GM23338 (cell line): ENCODE measurements around the gene GJC1. TPM values are rescaled to one million over a fixed set of nuclear protein-coding genes. Genes with fewer than 3 reads are reported as not detected.

ENCODE experiments used
- ATAC-seq: fragments of 200-7000 bp; cut with Tn5 transposase; 3 replicates; pipeline ENCODE4 v1.9.1; 2020
- DNase-seq: peaks from one replicate; pipeline ENCODE4 v3.0.0-alpha.2; 2015; ENCODE audit warnings: low spot score
- H2AFZ ChIP-seq: fragments of 200-600 bp; sonication (generic); 2 replicates; pipeline ENCODE4 v1.8.0; 2016; ENCODE audit warnings: antibody characterized with exemption, mild to moderate bottlenecking, moderate library complexity
- H3F3A ChIP-seq: fragments of 200-600 bp; sonication (generic); replicated peaks from 2 replicates; pipeline ENCODE4 v1.8.0; 2017; ENCODE audit warnings: antibody characterized with exemption, mixed run types, low read depth
- H3K27ac ChIP-seq: fragments of 200-600 bp; sonication (generic); 2 replicates; pipeline ENCODE4 v1.6.1; 2016; ENCODE audit warnings: low read depth
- H3K27me3 ChIP-seq: fragments of 200-600 bp; sonication (generic); 2 replicates; pipeline ENCODE4 v1.8.0; 2016; ENCODE audit warnings: mild to moderate bottlenecking, mixed run types, moderate library complexity; ENCODE audit not compliant: insufficient read depth
- H3K36me3 ChIP-seq: fragments of 200-600 bp; sonication (generic); 2 replicates; pipeline ENCODE4 v1.8.0; 2016; ENCODE audit warnings: mild to moderate bottlenecking; ENCODE audit not compliant: insufficient read depth
- H3K4me1 ChIP-seq: fragments of 200-600 bp; sonication (generic); 2 replicates; pipeline ENCODE4 v1.8.0; 2016; ENCODE audit warnings: mild to moderate bottlenecking, moderate library complexity; ENCODE audit not compliant: insufficient read depth
- H3K4me2 ChIP-seq: fragments of 200-600 bp; sonication (generic); 2 replicates; pipeline ENCODE4 v1.7.1; 2017; ENCODE audit warnings: mixed run types
- H3K4me3 ChIP-seq: fragments of 200-600 bp; sonication (generic); 2 replicates; pipeline ENCODE4 v1.6.1; 2016; ENCODE audit warnings: mixed run types
- H3K79me2 ChIP-seq: fragments of 200-600 bp; sonication (generic); replicated peaks from 2 replicates; pipeline ENCODE4 v1.8.0; 2017; ENCODE audit warnings: mild to moderate bottlenecking; ENCODE audit not compliant: insufficient read depth
- H3K9me2 ChIP-seq: fragments of 200-600 bp; sonication (generic); 2 replicates; pipeline ENCODE4 v1.8.0; 2017; ENCODE audit not compliant: insufficient read depth
- H4K20me1 ChIP-seq: fragments of 200-600 bp; sonication (generic); replicated peaks from 2 replicates; pipeline ENCODE4 v1.8.0; 2017; ENCODE audit warnings: mild to moderate bottlenecking; ENCODE audit not compliant: insufficient read depth
- H3K27ac Mint-ChIP-seq: 2 replicates; pipeline ENCODE4 v1.8.0; 2020; ENCODE audit warnings: inconsistent platforms, mild to moderate bottlenecking, moderate library complexity, mixed read lengths
- H3K27me3 Mint-ChIP-seq: 3 replicates; pipeline ENCODE4 v1.8.0; 2022; ENCODE audit warnings: low read depth, mild to moderate bottlenecking, moderate library complexity, mixed read lengths, inconsistent platforms; ENCODE audit not compliant: insufficient read depth, poor library complexity
- H3K36me3 Mint-ChIP-seq: 3 replicates; pipeline ENCODE4 v1.8.0; 2021; ENCODE audit warnings: low read depth, mild to moderate bottlenecking, inconsistent platforms, moderate library complexity, mixed read lengths
- H3K4me1 Mint-ChIP-seq: 3 replicates; pipeline ENCODE4 v1.8.0; 2020; ENCODE audit warnings: mild to moderate bottlenecking, inconsistent platforms, mixed read lengths
- H3K4me3 Mint-ChIP-seq: 3 replicates; pipeline ENCODE4 v1.8.0; 2021; ENCODE audit warnings: moderate library complexity, mild to moderate bottlenecking, inconsistent platforms, mixed read lengths
- H3K9me3 Mint-ChIP-seq: 3 replicates; pipeline ENCODE4 v1.8.0; 2020; ENCODE audit warnings: moderate library complexity, mild to moderate bottlenecking, inconsistent platforms, mixed read lengths
- CREB1 ChIP-seq: fragments of 250-450 bp; sonication (Bioruptor Pico); IDR thresholded peaks from 2 replicates; pipeline ENCODE4 v1.5.0; 2020; ENCODE audit warnings: low read depth, mild to moderate bottlenecking, moderate library complexity
- EZH2 ChIP-seq: fragments of 200-600 bp; sonication (generic); IDR thresholded peaks from one replicate; pipeline ENCODE4 v1.8.0; 2017; ENCODE audit warnings: antibody characterized with exemption, mild to moderate bottlenecking, low read depth; ENCODE audit not compliant: unreplicated experiment
- EZH2phosphoT487 ChIP-seq: fragments of 200-600 bp; sonication (generic); IDR thresholded peaks from one replicate; pipeline ENCODE4 v1.8.1; 2018; ENCODE audit warnings: antibody characterized with exemption; ENCODE audit not compliant: unreplicated experiment
- JUNB ChIP-seq: IDR thresholded peaks from one replicate; pipeline ENCODE4 v1.6.1; 2016; ENCODE audit warnings: antibody characterized with exemption; ENCODE audit not compliant: unreplicated experiment
- NANOG ChIP-seq: IDR thresholded peaks from 2 replicates; pipeline ENCODE4 v1.6.1; 2016; ENCODE audit warnings: antibody characterized with exemption, borderline replicate concordance
- POLR2AphosphoS5 ChIP-seq: IDR thresholded peaks from 2 replicates; pipeline ENCODE4 v1.6.1; 2016; ENCODE audit warnings: antibody characterized with exemption, low read depth
- STAT1 ChIP-seq: IDR thresholded peaks from one replicate; pipeline ENCODE4 v1.6.1; 2016; ENCODE audit warnings: antibody characterized with exemption; ENCODE audit not compliant: unreplicated experiment
- ZNF114 ChIP-seq: fragments of 250-450 bp; sonication (Bioruptor Pico); IDR thresholded peaks from 2 replicates; pipeline ENCODE4 v1.5.0; 2020; ENCODE audit warnings: mild to moderate bottlenecking, moderate library complexity
- ZNF331 ChIP-seq: fragments of 250-450 bp; sonication (Bioruptor Pico); IDR thresholded peaks from 2 replicates; pipeline ENCODE4 v1.5.0; 2020; ENCODE audit warnings: low read depth, mild to moderate bottlenecking, moderate library complexity
- polyA plus RNA-seq: library from polyadenylated mRNA; unstranded; fragments of >200 nt; fragmentation: Nextera tagmentation; extraction: Ambion mirVana; gene quantifications from 2 replicates; pipeline ENCODE4 v1.2.1, GENCODE V29; 2016
- total RNA-seq: library from RNA; depleted of rRNA; stranded (reverse); fragments of >200 nt; shearing (Covaris generic); gene quantifications from 2 replicates; pipeline ENCODE4 v1.2.3, GENCODE V29; 2014
- TF ChIP-seq, protein P1 (sequence below): fragments of 250-450 bp; sonication (Bioruptor Pico); IDR thresholded peaks from 2 replicates; pipeline ENCODE4 v1.5.0; 2020; ENCODE audit warnings: mild to moderate bottlenecking, moderate library complexity
- TF ChIP-seq, protein P2 (sequence below): IDR thresholded peaks from 2 replicates; pipeline ENCODE4 v1.6.1; 2016; ENCODE audit warnings: antibody characterized with exemption
- TF ChIP-seq, protein P3 (sequence below), 2 experiments: fragments of 200-600 bp in 1 of 2; sonication (generic) in 1 of 2; conservative IDR thresholded peaks; 2 replicates each; pipeline versions ENCODE4 v1.5.1 to v1.6.1; 2016 to 2017; ENCODE audit warnings: antibody characterized with exemption in 2 of 2, low read depth in 2 of 2, mild to moderate bottlenecking in 2 of 2, moderate library complexity in 1 of 2
- TF ChIP-seq, protein P4 (sequence below): IDR thresholded peaks from one replicate; pipeline ENCODE4 v1.6.1; 2018; ENCODE audit warnings: antibody characterized with exemption; ENCODE audit not compliant: unreplicated experiment

Gene GJC1
- total and polyA plus RNA-seq, 2 experiments from 2014 or later = 34.7 to 99.2 TPM

DNA sequence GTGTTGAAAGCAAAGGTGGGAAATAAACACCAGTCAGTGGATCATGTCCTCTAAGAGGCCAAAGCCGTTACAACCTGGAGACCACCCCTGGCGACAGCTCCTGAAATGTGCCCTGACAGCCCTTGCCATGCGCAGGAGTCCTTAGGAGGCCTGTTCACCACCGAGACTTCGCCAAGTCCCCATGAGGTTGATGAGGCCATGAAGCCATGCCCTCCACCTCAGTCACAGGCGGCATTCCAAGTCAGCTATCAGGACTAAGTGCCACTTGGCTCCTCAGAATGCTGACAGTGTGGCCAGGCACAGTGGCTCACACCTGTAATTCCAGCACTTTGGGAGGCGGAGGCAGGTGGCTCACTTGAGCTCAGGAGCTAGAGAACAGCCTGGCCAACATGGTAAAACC, 44.2 kb downstream of the GJC1 start:
- H3K4me3 ChIP-seq = no peak overlapping the region
- H3K9me2 ChIP-seq = no peaks in the 10 kb centered on the region
- no peaks in the 10 kb centered on the region for H3K27me3 ChIP-seq
- peaks cover 19% of the 10 kb centered on the region for H3K4me1 ChIP-seq
- H3F3A ChIP-seq = 0 out of 2 replicates have a peak, but pooled peaks cover 4% of the 10 kb centered on the region
- H3K36me3 ChIP-seq = no peaks in the 10 kb centered on the region
- H3K4me2 ChIP-seq = no peak overlapping the region
- H3K27me3 Mint-ChIP-seq = peaks cover 4% of the 10 kb centered on the region
- H3K36me3 Mint-ChIP-seq = no peaks in the 10 kb centered on the region
- H3K27ac ChIP-seq = no peak overlapping the region
- H3K4me1 Mint-ChIP-seq = peaks cover 25% of the 10 kb centered on the region
- no peaks in the 10 kb centered on the region for H3K9me3 Mint-ChIP-seq
- H3K4me3 Mint-ChIP-seq = no peak overlapping the region
- H4K20me1 ChIP-seq = no peaks in the 10 kb centered on the region
- no peaks in the 10 kb centered on the region for H3K79me2 ChIP-seq
- ATAC-seq (no peak), DNase-seq (no peak)
- no peak overlapping the region for H2AFZ ChIP-seq
- TF ChIP-seq POLR2AphosphoS5 (no peak), EZH2 (no peak), NANOG (no peak), EZH2phosphoT487 (no peak), ZNF114 (CRISPR knock-in tag) (no peak), JUNB (no peak), ZNF331 (CRISPR knock-in tag) (no peak), CREB1 (CRISPR knock-in tag) (no peak), STAT1 (no peak)
- TF ChIP-seq, protein P1, sequence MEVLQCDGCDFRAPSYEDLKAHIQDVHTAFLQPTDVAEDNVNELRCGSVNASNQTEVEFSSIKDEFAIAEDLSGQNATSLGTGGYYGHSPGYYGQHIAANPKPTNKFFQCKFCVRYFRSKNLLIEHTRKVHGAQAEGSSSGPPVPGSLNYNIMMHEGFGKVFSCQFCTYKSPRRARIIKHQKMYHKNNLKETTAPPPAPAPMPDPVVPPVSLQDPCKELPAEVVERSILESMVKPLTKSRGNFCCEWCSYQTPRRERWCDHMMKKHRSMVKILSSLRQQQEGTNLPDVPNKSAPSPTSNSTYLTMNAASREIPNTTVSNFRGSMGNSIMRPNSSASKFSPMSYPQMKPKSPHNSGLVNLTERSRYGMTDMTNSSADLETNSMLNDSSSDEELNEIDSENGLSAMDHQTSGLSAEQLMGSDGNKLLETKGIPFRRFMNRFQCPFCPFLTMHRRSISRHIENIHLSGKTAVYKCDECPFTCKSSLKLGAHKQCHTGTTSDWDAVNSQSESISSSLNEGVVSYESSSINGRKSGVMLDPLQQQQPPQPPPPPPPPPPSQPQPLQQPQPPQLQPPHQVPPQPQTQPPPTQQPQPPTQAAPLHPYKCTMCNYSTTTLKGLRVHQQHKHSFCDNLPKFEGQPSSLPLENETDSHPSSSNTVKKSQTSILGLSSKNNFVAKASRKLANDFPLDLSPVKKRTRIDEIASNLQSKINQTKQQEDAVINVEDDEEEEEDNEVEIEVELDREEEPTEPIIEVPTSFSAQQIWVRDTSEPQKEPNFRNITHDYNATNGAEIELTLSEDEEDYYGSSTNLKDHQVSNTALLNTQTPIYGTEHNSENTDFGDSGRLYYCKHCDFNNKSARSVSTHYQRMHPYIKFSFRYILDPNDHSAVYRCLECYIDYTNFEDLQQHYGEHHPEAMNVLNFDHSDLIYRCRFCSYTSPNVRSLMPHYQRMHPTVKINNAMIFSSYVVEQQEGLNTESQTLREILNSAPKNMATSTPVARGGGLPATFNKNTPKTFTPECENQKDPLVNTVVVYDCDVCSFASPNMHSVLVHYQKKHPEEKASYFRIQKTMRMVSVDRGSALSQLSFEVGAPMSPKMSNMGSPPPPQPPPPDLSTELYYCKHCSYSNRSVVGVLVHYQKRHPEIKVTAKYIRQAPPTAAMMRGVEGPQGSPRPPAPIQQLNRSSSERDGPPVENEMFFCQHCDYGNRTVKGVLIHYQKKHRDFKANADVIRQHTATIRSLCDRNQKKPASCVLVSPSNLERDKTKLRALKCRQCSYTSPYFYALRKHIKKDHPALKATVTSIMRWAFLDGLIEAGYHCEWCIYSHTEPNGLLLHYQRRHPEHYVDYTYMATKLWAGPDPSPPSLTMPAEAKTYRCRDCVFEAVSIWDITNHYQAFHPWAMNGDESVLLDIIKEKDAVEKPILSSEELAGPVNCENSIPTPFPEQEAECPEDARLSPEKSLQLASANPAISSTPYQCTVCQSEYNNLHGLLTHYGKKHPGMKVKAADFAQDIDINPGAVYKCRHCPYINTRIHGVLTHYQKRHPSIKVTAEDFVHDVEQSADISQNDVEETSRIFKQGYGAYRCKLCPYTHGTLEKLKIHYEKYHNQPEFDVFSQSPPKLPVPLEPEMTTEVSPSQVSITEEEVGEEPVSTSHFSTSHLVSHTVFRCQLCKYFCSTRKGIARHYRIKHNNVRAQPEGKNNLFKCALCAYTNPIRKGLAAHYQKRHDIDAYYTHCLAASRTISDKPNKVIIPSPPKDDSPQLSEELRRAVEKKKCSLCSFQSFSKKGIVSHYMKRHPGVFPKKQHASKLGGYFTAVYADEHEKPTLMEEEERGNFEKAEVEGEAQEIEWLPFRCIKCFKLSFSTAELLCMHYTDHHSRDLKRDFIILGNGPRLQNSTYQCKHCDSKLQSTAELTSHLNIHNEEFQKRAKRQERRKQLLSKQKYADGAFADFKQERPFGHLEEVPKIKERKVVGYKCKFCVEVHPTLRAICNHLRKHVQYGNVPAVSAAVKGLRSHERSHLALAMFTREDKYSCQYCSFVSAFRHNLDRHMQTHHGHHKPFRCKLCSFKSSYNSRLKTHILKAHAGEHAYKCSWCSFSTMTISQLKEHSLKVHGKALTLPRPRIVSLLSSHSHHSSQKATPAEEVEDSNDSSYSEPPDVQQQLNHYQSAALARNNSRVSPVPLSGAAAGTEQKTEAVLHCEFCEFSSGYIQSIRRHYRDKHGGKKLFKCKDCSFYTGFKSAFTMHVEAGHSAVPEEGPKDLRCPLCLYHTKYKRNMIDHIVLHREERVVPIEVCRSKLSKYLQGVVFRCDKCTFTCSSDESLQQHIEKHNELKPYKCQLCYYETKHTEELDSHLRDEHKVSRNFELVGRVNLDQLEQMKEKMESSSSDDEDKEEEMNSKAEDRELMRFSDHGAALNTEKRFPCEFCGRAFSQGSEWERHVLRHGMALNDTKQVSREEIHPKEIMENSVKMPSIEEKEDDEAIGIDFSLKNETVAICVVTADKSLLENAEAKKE (CRISPR knock-in tag) = no peak
- TF ChIP-seq, protein P2, sequence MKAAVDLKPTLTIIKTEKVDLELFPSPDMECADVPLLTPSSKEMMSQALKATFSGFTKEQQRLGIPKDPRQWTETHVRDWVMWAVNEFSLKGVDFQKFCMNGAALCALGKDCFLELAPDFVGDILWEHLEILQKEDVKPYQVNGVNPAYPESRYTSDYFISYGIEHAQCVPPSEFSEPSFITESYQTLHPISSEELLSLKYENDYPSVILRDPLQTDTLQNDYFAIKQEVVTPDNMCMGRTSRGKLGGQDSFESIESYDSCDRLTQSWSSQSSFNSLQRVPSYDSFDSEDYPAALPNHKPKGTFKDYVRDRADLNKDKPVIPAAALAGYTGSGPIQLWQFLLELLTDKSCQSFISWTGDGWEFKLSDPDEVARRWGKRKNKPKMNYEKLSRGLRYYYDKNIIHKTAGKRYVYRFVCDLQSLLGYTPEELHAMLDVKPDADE = no peak
- TF ChIP-seq, protein P3, sequence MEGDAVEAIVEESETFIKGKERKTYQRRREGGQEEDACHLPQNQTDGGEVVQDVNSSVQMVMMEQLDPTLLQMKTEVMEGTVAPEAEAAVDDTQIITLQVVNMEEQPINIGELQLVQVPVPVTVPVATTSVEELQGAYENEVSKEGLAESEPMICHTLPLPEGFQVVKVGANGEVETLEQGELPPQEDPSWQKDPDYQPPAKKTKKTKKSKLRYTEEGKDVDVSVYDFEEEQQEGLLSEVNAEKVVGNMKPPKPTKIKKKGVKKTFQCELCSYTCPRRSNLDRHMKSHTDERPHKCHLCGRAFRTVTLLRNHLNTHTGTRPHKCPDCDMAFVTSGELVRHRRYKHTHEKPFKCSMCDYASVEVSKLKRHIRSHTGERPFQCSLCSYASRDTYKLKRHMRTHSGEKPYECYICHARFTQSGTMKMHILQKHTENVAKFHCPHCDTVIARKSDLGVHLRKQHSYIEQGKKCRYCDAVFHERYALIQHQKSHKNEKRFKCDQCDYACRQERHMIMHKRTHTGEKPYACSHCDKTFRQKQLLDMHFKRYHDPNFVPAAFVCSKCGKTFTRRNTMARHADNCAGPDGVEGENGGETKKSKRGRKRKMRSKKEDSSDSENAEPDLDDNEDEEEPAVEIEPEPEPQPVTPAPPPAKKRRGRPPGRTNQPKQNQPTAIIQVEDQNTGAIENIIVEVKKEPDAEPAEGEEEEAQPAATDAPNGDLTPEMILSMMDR (conservative IDR thresholded peaks at IDR 0.05; ENCODE audit: low read depth in 2 of 2) = no peak
- TF ChIP-seq, protein P4, sequence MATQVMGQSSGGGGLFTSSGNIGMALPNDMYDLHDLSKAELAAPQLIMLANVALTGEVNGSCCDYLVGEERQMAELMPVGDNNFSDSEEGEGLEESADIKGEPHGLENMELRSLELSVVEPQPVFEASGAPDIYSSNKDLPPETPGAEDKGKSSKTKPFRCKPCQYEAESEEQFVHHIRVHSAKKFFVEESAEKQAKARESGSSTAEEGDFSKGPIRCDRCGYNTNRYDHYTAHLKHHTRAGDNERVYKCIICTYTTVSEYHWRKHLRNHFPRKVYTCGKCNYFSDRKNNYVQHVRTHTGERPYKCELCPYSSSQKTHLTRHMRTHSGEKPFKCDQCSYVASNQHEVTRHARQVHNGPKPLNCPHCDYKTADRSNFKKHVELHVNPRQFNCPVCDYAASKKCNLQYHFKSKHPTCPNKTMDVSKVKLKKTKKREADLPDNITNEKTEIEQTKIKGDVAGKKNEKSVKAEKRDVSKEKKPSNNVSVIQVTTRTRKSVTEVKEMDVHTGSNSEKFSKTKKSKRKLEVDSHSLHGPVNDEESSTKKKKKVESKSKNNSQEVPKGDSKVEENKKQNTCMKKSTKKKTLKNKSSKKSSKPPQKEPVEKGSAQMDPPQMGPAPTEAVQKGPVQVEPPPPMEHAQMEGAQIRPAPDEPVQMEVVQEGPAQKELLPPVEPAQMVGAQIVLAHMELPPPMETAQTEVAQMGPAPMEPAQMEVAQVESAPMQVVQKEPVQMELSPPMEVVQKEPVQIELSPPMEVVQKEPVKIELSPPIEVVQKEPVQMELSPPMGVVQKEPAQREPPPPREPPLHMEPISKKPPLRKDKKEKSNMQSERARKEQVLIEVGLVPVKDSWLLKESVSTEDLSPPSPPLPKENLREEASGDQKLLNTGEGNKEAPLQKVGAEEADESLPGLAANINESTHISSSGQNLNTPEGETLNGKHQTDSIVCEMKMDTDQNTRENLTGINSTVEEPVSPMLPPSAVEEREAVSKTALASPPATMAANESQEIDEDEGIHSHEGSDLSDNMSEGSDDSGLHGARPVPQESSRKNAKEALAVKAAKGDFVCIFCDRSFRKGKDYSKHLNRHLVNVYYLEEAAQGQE = no peak
- no peak overlapping the region for H3K27ac Mint-ChIP-seq
